GM21390 (cell line): ENCODE data around the gene ZC3H13.
"Not testable (repeated sequence)": the region's sequence is repeated elsewhere in the genome, so short reads cannot be mapped to it uniquely, and the experiment has no call there.

Source experiments
- ATAC-seq: cut with Tn5 transposase; IDR thresholded peaks from one replicate; pipeline ENCODE4 v1.9.1; 2021; ENCODE audit not compliant: unreplicated experiment

Gene ZC3H13

GRCh38 chr13:46010148-46010547 lies 42.4 kb downstream of the ZC3H13 start:
- ATAC-seq: no peak

GRCh38 chr13:46008631-46009030 lies 43.9 kb downstream of the ZC3H13 start:
- no peak for ATAC-seq

- no peak for ATAC-seq
Measured at GRCh38 chr13:46006688-46007452, 45.7 kb downstream of the ZC3H13 start.

DNA sequence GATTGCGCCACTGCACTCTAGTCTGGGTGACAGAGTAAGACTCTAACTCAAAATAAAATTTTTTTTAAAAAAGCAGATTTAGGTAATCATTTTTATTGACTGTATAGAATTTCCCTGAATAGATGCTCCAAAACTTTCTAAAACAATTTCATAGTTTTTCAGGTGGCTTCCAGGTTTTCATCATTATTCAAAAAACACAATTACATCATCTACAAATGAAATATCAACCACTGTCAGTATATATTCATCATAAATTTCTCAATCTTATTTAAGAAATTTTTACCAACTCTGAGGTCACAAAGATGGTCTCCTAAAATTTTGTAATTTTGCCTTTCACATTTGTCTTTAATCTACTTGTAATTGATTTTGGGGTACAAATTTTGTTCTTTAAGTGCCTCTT lies 48.1 kb downstream of the ZC3H13 start:
- ATAC-seq: no peak

DNA sequence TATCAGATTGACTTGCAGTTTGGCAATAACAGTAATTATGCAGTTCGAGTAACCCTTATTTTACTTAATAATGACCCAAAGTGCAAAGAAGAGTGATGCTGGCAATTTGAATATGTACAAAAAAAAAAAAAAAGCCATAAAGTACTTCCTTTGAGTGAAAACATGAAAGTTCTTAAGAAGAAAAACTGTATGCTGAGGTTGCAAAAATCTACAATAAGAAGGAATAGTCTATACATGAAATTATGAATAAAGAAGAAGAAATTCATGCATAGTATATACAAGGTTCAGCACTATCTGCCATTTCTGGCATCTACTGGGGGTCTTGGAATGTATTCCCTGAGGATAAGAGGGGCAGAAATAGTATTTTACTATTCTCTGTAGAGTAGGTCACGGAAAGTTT lies 55.9 kb downstream of the ZC3H13 start:
- no peak for ATAC-seq

DNA sequence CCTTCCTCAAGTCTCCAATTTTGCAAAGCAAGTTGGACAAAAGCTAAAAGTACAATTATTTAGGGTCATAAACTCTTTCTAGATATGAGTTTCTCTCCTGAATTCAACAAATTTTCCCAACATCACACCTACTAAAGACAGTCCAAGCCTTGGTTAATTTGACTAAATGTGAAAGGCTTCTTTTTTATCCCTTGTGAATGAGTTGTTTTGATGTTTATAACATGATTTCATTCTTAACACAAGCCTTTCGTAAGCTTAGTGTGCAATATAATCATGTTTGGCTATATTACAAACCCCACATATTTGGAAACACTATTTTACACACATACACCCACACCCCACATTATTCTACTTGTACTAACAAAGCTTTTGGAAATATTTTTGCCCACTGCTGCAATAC lies 57.3 kb downstream of the ZC3H13 start:
- ATAC-seq: no peak

DNA sequence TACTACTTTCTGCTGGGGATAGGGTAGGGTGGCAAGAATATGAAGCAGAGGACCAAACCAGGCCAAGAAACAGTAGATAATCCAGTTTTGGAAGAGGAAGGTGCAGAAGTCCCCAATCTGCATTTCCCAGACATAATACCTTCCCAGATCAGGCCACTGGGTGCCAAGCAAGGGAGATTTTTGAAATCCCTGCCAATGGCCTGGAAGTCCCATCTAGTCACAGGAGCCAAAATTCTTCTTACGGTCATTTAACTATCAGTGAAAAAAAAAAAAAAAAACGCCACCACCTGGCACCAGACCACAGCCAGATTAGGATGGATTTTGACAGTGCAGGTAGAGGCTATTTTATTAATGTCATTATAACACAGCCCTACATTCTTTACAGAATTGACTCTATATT lies 57.8 kb downstream of the ZC3H13 start:
- ATAC-seq: no peak

DNA sequence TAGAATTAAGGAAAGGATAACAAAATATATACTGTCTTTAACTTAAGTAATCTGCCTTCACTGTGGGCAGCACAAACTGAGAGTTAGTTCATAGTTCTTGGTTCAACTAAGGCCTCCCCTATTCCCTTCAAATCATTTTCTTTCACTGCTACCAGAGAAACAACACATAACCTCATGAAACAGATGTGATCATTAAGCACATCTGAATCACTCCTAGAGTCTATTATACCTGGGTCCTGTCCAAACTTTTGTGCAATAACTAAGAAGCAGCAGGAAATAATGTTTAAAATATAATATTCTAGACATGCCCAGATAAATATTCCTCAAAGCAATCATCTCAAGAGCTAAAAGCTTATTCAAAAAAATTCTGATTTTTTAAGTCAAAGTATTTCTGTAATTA lies 62.9 kb downstream of the ZC3H13 start:
- no peak for ATAC-seq

DNA sequence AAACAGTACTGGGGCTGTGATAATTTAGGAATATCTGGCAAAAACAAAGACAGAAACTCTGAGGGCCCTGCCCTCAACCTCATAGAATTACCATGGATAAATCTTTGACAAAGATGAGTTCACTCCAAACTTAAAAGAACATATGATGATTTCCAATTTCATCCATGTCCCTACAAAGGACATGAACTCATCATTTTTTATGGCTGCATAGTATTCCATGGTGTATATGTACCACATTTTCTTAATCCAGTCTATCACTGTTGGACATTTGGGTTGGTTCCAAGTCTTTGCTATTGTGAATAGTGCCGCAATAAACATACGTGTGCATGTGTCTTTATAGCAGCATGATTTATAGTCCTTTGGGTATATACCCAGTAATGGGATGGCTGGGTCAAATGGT lies 71.4 kb downstream of the ZC3H13 start:
- not testable (repeated sequence) for ATAC-seq

GRCh38 chr13:45975337-45975736 lies 77.2 kb downstream of the ZC3H13 start:
- no peak for ATAC-seq

DNA sequence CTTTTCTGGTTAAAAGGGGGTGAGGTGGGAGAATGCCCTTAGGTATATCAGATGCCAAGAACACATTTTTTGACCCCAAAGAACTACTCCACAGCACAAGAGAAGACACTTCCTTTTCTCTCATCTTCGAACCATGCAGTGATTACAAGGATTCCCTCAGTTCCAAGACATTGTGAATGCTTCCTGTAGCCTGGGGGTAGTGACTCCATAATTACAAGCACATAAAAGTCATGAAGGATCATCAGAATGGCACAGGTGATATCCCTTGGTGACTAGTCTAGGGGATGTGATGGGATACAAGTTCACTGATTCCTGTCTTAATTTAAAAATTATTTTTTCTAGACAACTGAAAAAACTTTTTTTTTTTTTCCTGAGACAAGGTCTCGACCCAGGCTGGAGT lies 78.0 kb downstream of the ZC3H13 start:
- ATAC-seq: no peak

GRCh38 chr13:45967589-45967988 lies 85.0 kb downstream of the ZC3H13 start:
- no peak for ATAC-seq

DNA sequence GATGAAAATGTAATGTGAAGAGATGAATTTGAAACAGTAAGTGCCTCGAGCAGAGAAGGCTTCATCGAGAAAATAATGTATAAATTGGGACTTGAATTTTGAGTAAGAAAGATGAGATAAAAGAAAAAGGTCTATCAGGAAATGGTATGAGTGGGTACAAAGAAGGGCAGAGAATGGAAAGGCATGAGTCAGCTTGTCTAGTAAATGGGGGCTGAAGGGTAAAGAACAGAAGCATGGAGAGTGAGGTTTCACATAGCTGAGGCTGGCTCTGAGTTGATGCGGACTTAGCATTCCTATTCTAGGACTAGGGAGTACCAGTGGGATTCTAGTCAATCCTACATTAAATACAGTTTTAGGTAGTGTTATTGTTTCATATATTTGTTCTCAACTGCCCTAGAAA lies 85.8 kb downstream of the ZC3H13 start:
- ATAC-seq: no peak

DNA sequence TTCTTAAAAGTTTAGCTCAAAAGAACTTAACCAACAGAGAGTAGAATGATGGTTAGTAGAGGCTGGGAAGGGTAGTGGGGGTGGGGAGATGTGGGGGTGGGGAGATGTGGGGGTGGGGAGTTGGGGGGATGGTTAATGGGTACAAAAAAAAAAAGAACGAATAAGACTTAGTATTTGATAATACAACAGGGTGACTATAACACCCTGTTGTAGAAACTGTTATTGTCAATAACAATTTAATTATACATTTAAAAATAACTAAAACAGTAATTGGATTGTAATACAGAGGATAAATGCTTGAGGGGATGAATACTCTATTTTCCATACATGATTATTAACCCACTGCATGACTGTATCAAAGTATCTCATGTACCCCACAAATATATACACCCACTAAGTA lies 91.1 kb downstream of the ZC3H13 start:
- no peak for ATAC-seq

GRCh38 chr13:45954836-45955800 lies 97.4 kb downstream of the ZC3H13 start:
- no peak for ATAC-seq

DNA sequence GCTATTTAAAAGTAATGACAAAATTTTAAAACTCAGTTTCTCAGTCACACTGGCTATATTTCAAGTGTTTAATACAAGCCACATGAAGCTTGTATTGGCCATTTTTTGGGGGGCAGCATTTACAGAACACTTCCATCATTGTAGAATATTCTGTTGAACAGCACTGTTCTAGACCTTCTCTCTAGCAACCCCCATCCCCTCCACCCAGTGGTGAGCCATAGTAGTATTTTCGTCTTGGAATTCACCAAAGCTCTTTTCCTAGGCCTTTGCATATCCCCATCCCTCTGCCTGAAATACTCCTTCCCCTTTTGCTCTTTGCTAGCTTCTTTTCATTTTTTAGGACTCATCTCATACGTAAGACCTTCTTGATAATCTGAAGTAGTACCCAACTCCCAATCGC lies 99.5 kb downstream of the ZC3H13 start:
- ATAC-seq: no peak

DNA sequence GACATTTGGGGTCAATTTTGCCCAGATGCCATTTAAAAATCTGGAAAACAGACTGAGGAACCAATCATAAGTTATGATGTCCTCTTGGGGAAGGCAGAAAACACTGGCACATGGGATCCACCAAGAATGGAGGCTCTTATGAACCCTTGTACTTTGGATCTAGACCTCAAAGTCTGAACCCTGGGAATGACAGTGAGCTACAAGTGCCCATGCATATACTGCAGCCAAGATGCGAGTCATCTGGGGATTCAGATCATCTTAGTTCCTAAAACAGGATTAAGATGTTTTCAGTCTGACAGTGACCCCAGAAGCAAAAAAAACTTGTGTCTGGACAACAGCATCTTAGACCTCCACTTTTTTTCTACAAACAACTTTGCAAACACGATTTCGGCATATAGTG lies 100.8 kb downstream of the ZC3H13 start:
- no peak for ATAC-seq

DNA sequence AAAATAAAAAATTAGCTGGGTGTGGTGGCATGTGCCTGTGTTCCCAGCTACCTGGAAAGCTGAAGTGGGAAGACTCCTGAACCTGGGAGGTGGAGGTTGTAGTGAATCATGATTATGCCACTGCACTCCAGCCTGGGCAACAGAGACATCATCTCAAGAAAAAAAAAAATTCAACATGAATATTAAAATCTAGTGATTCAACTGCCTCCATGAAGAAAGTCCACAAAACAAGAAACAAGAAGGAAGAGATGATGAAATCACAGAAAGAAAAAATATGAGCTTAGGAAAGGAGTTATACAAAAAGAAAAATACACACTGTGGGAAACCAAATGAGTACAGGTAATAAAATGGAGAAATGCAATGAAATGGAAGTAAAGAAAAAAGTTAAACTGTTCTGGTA lies 101.4 kb downstream of the ZC3H13 start:
- no peak for ATAC-seq

GRCh38 chr13:45950386-45951000 lies 102.1 kb downstream of the ZC3H13 start:
- ATAC-seq: no peak

DNA sequence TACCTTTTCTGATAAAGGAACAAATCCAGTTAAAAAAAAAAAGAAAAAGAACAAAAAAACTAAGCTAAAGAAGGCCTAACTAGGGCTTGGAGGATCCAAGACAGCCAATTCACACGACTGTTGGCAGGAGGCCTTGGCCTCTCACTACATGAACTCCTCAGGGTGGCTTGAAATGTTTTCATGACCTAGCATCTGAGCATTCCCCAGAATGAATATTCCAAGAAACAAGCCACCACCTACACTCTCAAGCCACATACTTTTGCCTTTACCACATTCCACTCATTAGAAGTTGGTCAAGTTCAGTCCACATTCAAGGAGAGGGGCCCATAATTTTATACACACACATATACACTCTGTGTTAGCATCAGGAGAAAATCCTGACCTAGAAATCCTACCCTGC lies 103.4 kb downstream of the ZC3H13 start:
- ATAC-seq: no peak

DNA sequence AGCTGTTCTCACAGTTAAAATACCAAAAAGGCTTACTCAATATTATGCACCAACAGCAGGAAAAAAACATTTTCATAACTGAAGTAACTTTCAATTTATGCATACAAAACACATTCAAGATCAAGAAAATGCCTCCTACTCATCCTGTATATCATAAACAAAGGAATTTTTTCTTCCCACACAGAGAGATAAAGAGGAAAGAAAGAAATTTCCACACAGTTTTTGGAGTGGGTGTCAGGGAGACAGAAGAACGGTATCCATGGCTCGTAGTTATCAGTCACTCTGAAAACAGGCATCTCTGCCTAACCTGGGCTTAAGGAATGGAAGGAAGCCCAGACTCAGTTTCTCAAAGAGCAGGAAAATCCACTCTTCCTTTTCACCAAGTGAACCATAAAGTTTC lies 108.6 kb downstream of the ZC3H13 start:
- ATAC-seq: no peak

- ATAC-seq: no peak
Measured at GRCh38 chr13:45943120-45943519, 109.4 kb downstream of the ZC3H13 start.
